A549 (cell line): ENCODE results near the gene TRIM69.
"Not testable (repeated sequence)": the region's sequence is repeated elsewhere in the genome, so short reads cannot be mapped to it uniquely, and the experiment has no call there.

Experiments
- CTCF ChIP-seq: fragments of >200 bp; sonication (Bioruptor Twin); formaldehyde crosslinking; IDR thresholded peaks from 3 replicates; pipeline ENCODE4 v1.5.1; 2016
- RFX5 ChIP-seq: fragments of 450-650 bp; IDR thresholded peaks from 2 replicates; pipeline ENCODE4 v1.7.1; 2014; ENCODE audit warnings: antibody characterized with exemption, mild to moderate bottlenecking, moderate library complexity
- SMC3 ChIP-seq: fragments of >200 bp; sonication (Bioruptor Twin); formaldehyde crosslinking; IDR thresholded peaks from 3 replicates; pipeline ENCODE4 v1.6.1; 2018; ENCODE audit warnings: inconsistent platforms
- TFCP2L1 ChIP-seq: fragments of 250-450 bp; sonication (Bioruptor Pico); IDR thresholded peaks from 2 replicates; pipeline ENCODE4 v1.5.0; 2021; ENCODE audit warnings: mild to moderate bottlenecking

GRCh38 chr15:44770715-44771114 is 34.4 kb downstream of the TRIM69 start:
- TF ChIP-seq SMC3; RFX5; TFCP2L1 (CRISPR knock-in tag); CTCF: not testable (repeated sequence)
